NOMO-1 (cell line): ENCODE data around the gene FBP1.

ENCODE experiments used
- DNase-seq, 2 experiments: peaks; one replicate each; lab custom pipeline; 2025; ENCODE audit not compliant: unreplicated experiment in 2 of 2; lab: John Stamatoyannopoulos, UW

FBP1 gene

DNA sequence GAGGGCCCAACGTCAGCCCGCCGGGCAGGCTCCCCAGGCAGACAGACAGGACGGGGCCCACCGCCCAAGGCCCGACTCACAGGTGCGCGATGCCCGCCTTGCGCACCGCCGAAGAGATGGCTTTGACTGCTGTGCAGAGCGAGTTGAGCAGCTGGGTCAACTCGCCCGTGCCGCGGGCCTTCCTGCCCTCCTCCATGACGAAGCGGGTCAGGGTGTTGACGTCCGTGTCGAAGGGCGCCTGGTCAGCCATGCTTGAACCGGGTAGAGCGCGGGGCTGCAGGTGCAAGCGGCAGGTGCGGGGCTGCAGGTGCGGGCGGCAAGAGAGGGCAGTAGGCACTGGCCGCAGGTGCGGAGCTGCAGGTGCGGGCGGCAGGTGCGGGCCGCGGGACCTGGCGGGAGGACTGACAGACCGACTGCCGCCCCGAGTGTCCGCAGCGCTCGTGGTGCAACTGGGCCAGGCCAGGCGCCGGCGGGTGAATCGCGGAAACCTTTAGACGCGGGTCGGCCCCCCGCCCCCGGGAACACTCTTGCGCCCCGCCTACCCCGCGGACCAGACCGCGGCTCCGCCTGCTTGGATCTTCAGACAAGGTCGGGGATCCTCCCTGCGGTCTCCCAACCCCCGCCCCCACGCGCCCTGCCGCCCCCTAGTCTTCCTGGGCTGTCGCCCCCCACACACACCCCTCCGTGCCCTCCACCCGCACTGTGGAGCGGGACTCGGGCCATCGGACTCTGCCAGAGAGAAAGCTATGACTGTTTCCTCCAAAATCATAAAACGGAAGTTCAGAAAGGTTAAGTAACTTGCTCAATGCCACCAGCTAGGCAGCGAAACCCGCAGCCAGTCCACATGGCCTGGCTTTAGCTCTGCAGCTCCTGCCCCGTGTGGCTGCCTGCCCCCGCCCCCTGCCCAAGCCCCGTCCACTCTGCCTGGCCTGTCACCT is at the start of gene FBP1:
TSS of gene FBP1 (minus strand) at position 458 of the 938 bp plus-strand sequence. CDS start at position 250, 208 bp downstream.
- peak; percentile 83 to 86 for DNase-seq

- no peak for DNase-seq
Measured at GRCh38 chr9:94687451-94687850, 48.1 kb upstream of the FBP1 start.

- DNase-seq: no peak
Measured at GRCh38 chr9:94685359-94685758, 46.0 kb upstream of the FBP1 start.

GRCh38 chr9:94681508-94681907 is 42.2 kb upstream of the FBP1 start:
- peak; percentile 18 to 59 for DNase-seq

DNA sequence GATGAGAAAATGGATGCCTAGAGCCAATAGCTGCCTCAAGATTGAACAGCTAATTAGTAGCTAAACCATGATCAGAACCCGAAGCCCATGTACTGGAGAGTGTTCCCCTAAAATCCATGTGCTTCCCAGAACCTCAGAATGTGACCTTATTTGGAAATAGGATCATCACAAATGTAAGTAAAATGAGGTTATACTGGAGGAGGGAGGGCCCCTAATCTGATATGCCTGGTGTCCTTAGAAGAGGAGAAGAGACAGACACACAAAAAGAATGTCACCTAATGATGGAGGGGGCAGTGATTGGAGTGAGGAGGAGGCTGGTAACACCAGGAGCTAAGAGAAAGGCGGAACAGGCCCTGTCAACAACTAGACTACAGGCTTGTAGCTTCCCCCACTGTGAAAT is 41.3 kb upstream of the FBP1 start:
- DNase-seq: no peak

DNA sequence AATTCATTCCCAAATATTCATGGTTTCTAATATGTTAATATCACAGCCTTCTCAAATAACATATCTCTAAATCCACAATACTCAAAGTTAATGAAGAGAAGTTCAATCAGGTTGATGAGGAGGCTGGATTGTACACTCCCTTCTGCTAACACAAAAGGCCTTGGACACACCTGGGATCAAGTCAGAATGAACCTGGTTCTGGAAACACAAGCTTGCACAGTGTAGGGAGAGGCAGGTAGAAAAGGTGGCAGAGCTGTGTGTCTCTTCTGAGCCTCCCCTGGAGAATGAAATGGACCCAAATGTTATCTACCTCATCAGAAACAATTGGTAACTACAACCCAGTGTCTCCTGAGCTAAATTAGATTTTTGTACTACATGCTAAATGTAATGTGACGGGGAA is 40.7 kb upstream of the FBP1 start:
- no peak for DNase-seq

DNA sequence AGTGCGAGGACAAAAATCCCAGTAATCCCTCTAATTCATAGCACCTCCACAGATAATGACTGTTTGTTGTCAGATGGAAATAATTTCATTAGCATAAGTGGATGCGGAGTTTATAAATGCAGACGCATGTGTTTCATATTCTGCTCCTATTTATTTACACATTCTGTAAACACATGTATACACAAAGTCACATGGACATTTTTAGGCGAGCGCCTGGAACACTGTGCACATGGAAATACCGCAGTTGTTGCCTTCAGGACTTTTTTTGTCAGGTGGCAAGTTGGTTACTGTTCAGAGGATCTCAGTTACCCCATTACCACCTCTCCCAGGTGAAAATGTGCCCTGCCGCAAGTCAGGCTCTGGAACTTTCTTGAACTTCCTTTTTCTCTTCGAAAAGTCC is 40.3 kb upstream of the FBP1 start:
- DNase-seq: no peak

DNA sequence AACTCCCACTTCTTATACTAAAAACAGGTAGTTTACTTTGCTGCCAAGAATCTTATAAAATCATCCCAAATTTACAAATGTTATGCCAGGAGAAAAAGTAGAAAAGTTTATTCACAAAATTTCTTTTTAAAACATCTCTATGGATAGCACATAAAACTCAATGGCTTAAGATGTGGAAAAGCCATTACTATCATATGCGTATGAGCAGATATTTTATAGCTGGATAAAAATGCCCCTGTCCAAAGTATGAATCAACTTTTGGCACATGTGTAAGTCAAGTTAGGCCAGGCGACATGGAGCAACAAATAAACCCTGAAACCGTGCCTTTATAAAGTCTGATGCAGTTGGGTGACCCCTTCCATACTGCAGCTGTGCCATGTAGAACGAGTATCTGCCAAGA is 38.6 kb upstream of the FBP1 start:
- DNase-seq: no peak

- no peak for DNase-seq
Measured at GRCh38 chr9:94676446-94677131, 37.3 kb upstream of the FBP1 start.

DNA sequence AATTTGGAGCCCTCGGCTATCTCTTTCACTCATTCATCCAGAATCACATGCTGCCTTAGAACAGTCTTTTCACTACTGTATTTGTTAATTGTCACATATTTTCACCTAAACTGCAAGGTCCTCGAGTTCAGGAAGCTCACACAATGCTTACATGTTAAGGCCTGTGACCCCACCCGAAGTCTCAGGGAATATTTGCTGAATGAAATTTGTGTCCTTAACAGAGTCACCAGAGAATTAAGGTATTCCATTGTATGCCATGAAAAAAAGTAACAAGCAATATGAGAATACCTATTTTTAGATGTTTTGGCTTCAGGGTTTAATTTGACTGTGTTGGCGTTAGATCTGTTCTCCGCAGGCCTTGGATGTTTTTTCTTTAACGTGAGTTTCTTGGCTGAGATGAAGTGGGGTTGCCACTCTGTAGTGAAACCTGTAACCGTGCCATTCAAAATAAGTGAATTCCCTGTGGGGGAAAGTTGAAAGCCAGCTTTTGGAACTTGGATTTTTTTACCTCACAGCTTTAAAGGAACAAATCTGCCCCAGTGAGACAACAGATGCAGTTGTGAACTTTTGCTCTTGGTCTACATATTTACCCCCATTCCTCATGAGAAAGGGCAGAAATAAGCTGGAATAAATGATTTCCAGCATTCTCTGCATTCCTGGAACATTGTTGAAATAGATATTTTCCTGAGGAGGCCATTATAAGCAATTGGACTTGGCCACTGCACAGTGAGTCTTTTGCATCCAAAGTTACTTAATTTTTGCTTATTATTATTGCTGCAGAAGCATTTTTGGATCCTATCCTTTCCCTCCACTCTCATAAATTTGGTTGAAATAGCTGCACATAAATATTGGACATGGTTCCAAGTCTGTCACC is 35.9 kb upstream of the FBP1 start:
- no peak for DNase-seq

DNA sequence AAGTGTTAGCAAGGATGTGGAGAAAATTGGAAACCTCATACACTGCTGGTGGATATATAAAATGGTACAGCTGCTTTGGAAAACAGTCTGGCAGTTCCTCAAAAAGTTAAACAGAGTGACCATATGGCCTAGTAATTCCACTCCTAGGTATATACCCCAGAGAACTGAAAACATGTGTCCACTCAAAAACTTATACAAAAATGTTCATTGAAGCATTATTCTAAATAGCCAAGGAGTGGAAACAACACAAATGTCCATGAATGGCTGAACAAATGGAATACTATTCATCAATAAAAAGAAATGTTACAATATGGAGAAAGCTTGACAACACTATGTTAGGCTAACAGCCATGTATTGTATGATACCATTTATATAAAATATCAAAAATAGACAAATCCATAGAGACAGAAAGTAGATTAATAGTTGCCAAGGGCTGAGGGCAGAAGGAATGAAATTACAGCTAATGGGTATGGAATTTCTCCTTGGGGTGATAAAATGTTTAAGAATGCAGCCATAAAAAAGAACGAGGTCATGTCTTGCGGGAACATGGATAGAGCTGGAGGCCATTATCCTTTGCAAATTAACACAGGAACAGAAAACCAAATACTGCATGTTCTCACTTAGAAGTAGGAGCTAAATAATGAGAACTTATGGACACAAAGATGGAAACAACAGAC is 33.6 kb upstream of the FBP1 start:
- no peak for DNase-seq

- peak; percentile 82 for DNase-seq
Measured at GRCh38 chr9:94668928-94669729, 29.8 kb upstream of the FBP1 start.

GRCh38 chr9:94668418-94668927 is 29.2 kb upstream of the FBP1 start:
- no peak for DNase-seq

DNA sequence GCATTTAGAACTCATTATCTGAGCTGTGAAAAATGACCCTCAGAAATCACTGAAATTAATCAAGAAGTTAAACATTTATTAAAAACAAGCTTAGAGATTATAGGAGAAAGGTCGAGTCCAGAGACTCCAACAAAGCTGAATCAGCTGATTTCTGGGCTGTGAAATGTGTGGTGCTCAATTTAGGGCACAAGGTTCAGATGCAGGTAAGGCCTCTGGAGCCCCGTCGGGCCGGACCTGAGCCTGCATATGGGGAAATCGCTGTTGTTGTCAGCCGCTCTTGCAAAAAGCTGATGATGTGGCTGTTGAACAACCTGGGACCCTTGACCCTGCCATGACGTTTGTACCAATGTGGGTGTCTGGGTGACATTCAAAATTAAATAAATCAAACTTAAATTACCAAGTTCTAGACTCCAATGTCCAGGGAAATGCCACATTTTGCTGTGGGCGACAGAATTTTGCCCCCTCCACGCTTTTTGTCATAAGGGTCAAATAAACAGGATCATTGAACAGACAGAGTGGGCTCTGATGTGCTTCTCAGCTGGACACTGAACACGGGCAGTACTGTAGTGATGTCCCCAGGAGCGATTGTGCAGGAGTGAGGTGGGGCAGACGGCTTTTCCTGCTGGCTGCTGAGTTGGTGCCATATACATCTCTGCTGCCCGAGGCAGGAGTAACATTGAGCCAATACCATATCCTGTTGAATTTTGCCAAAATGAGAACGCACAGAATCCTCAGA is 27.2 kb upstream of the FBP1 start:
- DNase-seq: no peak

DNA sequence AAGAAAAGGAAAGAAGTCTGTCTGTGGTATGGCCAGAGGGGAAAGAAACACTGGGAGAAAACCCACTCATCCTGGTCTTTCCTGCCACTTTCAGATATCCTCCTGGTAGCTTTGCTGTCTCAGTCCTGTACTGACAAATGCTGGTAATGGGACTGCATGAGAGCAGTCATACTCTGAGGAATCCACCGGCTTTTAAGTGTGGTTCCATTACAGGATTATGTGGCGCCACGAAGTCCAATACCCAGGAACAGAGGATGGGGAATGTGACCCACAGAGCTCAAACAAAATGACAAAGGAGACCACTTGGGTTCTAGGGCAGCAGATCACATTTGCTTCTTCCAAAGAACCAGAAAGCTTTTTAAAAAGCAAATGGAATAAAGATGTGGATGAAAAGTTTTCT is 26.3 kb upstream of the FBP1 start:
- DNase-seq: no peak

- no peak for DNase-seq
Measured at GRCh38 chr9:94664801-94665200, 25.5 kb upstream of the FBP1 start.

- DNase-seq: no peak
Measured at GRCh38 chr9:94663640-94664039, 24.3 kb upstream of the FBP1 start.

DNA sequence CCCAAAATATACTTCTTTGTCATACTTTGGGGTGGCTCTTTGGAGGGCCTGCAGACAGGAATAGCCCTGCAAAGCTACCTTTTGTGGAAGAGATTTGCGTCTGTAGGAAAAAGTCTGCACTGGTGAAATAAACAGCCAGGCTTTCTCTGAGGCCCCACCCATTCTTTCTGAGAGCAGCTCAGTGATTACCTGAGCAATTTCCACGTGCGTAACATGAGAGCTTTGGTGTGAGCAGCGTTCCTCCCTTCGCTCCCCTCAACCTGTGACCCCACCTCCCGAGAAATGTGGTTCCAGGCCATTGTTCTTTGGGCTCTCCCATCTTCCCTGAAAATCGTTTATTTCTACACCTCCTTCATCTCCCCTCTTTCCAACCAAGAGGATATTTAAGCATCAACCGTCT is 23.8 kb upstream of the FBP1 start:
- DNase-seq: no peak
